Fibroblast of the aortic adventitia (primary cell): Measurements from ENCODE around the gene ARRB1. TPM values are rescaled to one million over a fixed set of nuclear protein-coding genes. Genes with fewer than 3 reads are reported as not detected.

Source experiments
- DNase-seq: peaks from one replicate; pipeline ENCODE4 v3.0.0-alpha.2; 2010; ENCODE audit warnings: low read depth
- H3K4me3 ChIP-seq: 2 replicates; pipeline ENCODE4 v1.5.1; 2011; ENCODE audit warnings: low read depth, mild to moderate bottlenecking, control low read depth, low read length, moderate library complexity
- CTCF ChIP-seq: IDR thresholded peaks from 2 replicates; pipeline ENCODE4 v1.5.1; 2011; ENCODE audit warnings: mild to moderate bottlenecking, low read length, control low read depth, inconsistent platforms; ENCODE audit not compliant: insufficient read depth
- total RNA-seq: library from RNA; depleted of rRNA; stranded (reverse); fragments of >200 nt; gene quantifications from 2 replicates; pipeline ENCODE4 v1.2.3, GENCODE V29; 2012; ENCODE audit warnings: low replicate concordance

The ARRB1 gene
- total RNA-seq, 1 donor, result 36.3 TPM

DNA sequence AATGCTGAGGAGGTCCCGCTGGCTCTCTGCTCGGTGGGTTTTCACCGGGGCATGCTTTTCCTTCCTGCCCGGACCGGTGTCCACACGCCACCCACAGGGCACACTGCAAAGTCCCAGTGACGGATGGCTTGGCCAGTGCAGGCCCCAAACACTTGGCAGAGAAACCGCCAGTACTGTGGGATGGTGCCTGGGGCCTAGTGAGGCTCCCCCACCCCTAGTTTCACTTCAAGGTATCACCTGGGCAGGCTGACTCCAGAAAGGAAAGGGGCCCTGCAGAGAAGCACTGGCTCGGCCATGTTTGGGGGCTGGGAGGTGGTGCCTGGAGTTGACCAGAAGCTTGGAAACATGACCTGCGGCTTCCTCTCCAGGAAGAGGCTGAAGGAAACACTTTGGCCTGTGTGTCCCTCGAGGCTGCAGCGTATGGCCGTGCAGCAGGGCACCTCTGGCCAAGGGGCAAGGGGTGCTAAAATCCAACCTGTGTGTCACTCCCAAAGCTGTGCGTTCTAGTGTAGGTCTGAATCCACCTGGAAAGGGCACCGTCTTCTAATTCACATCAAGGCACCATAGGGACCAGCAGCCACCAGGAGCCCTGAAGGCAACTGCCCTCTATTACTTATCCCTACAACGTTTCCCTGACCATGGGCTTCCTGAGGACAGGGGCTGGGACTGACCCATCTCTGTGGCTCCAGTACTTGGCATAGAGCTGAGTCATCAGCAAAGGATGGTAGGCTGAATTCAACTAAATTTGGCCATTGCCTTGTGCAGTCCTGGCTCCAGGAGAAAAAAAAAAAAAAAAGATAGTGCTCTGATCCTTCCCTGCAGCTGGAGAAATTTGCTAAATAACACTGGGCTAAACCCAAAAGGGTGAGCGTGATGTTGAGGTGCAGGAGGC, 88.3 kb downstream of the ARRB1 start:
- no peak for TF ChIP-seq CTCF
- no peak overlapping the region for H3K4me3 ChIP-seq
- no peak for DNase-seq

GRCh38 chr11:75262436-75262835, 89.0 kb downstream of the ARRB1 start:
- H3K4me3 ChIP-seq, result no peak overlapping the region
- no peak for TF ChIP-seq CTCF
- no peak for DNase-seq

- no peak for TF ChIP-seq CTCF
- H3K4me3 ChIP-seq, result no peak overlapping the region
- no peak for DNase-seq
These were observed 89.5 kb downstream of the ARRB1 start for GRCh38 chr11:75261902-75262361.

- no peak for TF ChIP-seq CTCF
- DNase-seq, result no peak
- H3K4me3 ChIP-seq, result no peak overlapping the region
These were observed 90.9 kb downstream of the ARRB1 start for GRCh38 chr11:75260396-75261170.

- TF ChIP-seq CTCF, result no peak
- no peak overlapping the region for H3K4me3 ChIP-seq
- DNase-seq, result no peak
These were observed 97.1 kb downstream of the ARRB1 start for GRCh38 chr11:75254326-75254725.

DNA sequence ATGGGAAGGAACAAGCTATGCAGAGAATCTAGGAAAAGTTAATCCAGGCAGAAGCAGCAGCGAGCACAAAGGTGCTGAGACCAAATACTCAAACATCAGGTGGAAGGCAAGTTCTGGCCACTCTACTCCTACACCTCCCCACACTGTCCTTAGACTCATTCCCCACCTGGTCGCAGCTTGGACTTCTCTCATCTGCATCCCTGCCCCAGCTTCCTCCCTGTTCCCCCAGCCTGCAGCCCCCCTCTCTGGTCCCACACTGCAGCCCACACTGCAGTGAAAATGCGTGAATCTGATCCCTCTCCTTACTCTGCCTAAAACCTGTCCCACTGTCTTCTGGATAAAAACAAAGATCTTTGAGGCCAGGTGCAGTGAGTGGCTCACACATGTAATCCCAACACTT, 101.8 kb downstream of the ARRB1 start:
- TF ChIP-seq CTCF, result no peak
- DNase-seq, result no peak
- no peak overlapping the region for H3K4me3 ChIP-seq
